Tibial nerve (tissue), 4 donors: ENCODE data around the gene UACA.

Source experiments
- EP300 ChIP-seq, 2 donors: sonication (generic); formaldehyde crosslinking; IDR thresholded peaks; one replicate each; pipeline ENCODE4 v1.6.1; 2017; ENCODE audit warnings: antibody characterized with exemption in 2 of 2, mild to moderate bottlenecking in 1 of 2
- POLR2A ChIP-seq, 2 donors: fragments of 450-650 bp; IDR thresholded peaks; one replicate each; pipeline ENCODE4 v1.6.1; 2017; ENCODE audit warnings: antibody characterized with exemption in 2 of 2, mild to moderate bottlenecking in 2 of 2, moderate library complexity in 2 of 2
- TF ChIP-seq, protein P1 (sequence below), 5 experiments: fragments of 200-600 bp in 3 of 5; fragments of 450-650 bp in 2 of 5; sonication (generic) in 3 of 5; IDR thresholded peaks; one replicate each; pipeline ENCODE4 v1.5.1; 2016 to 2019; ENCODE audit warnings: antibody characterized with exemption in 5 of 5, mild to moderate bottlenecking in 3 of 5, moderate library complexity in 2 of 5

- TF ChIP-seq, protein P1, sequence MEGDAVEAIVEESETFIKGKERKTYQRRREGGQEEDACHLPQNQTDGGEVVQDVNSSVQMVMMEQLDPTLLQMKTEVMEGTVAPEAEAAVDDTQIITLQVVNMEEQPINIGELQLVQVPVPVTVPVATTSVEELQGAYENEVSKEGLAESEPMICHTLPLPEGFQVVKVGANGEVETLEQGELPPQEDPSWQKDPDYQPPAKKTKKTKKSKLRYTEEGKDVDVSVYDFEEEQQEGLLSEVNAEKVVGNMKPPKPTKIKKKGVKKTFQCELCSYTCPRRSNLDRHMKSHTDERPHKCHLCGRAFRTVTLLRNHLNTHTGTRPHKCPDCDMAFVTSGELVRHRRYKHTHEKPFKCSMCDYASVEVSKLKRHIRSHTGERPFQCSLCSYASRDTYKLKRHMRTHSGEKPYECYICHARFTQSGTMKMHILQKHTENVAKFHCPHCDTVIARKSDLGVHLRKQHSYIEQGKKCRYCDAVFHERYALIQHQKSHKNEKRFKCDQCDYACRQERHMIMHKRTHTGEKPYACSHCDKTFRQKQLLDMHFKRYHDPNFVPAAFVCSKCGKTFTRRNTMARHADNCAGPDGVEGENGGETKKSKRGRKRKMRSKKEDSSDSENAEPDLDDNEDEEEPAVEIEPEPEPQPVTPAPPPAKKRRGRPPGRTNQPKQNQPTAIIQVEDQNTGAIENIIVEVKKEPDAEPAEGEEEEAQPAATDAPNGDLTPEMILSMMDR (IDR thresholded peaks at IDR 0.05) = no peak
- TF ChIP-seq EP300 (IDR thresholded peaks at IDR 0.05) (no peak), POLR2A (IDR thresholded peaks at IDR 0.05) (no peak)
Measured at GRCh38 chr15:70750203-70750869, 13.0 kb downstream of the UACA start.
